CD8-positive, alpha-beta memory T cell (primary cell): ENCODE measurements around the gene FAM118B. TPM values are rescaled to one million over a fixed set of nuclear protein-coding genes. Genes with fewer than 3 reads are reported as not detected.

ENCODE experiments used
- CTCF ChIA-PET: fragments of 350-600 bp; sonication (Branson Sonifier 250); formaldehyde crosslinking; loops from one replicate; lab custom pipeline; 2021; ENCODE audit warnings: antibody characterized with exemption; lab: Charles Lee
- POLR2A ChIA-PET: fragments of 350-600 bp; sonication (Branson Sonifier 250); formaldehyde crosslinking; loops from one replicate; lab custom pipeline; 2021; ENCODE audit warnings: antibody characterized with exemption; lab: Charles Lee
- DNase-seq, 5 donors: peaks; one replicate each; pipeline versions ENCODE4 v3.0.0 to v3.0.0-alpha.2; 2020 to 2022; ENCODE audit warnings: mixed read lengths in 1 of 5
- H3K27ac ChIP-seq: one replicate; pipeline ENCODE4 v1.7.0; 2013; ENCODE audit warnings: low read depth, mild to moderate bottlenecking, low read length, moderate library complexity
- H3K27me3 ChIP-seq: 2 replicates; pipeline ENCODE4 v1.7.0; 2013; ENCODE audit warnings: low read length, mild to moderate bottlenecking; ENCODE audit not compliant: insufficient read depth, poor library complexity, severe bottlenecking
- H3K36me3 ChIP-seq: 2 replicates; pipeline ENCODE4 v1.7.0; 2013; ENCODE audit warnings: mild to moderate bottlenecking, low read length, moderate library complexity; ENCODE audit not compliant: insufficient read depth
- H3K4me1 ChIP-seq: 2 replicates; pipeline ENCODE4 v1.7.0; 2013; ENCODE audit warnings: mild to moderate bottlenecking, low read length, moderate library complexity; ENCODE audit not compliant: insufficient read depth
- H3K4me3 ChIP-seq: 2 replicates; pipeline ENCODE4 v1.7.0; 2013; ENCODE audit warnings: mild to moderate bottlenecking, low read length
- H3K9me3 ChIP-seq: 2 replicates; pipeline ENCODE4 v1.7.0; 2013; ENCODE audit warnings: mild to moderate bottlenecking, low read length
- H3K27ac Mint-ChIP-seq, 8 donors: one replicate each; pipeline ENCODE4 v1.8.0; 2020 to 2021; ENCODE audit warnings: mixed read lengths in 8 of 8, mild to moderate bottlenecking in 6 of 8, inconsistent platforms in 3 of 8, moderate library complexity in 3 of 8
- H3K27me3 Mint-ChIP-seq, 2 donors: one replicate each; pipeline ENCODE4 v1.8.0; 2020 to 2021; ENCODE audit warnings: mixed read lengths in 2 of 2, mild to moderate bottlenecking in 1 of 2, moderate library complexity in 1 of 2
- H3K36me3 Mint-ChIP-seq, 3 donors: one replicate each; pipeline ENCODE4 v1.8.0; 2020 to 2021; ENCODE audit warnings: mixed read lengths in 3 of 3, inconsistent platforms in 1 of 3, mild to moderate bottlenecking in 1 of 3
- H3K4me1 Mint-ChIP-seq, 3 donors: one replicate each; pipeline ENCODE4 v1.8.0; 2020 to 2021; ENCODE audit warnings: mixed read lengths in 3 of 3, inconsistent platforms in 1 of 3, mild to moderate bottlenecking in 1 of 3
- H3K4me3 Mint-ChIP-seq, 7 donors: one replicate each; pipeline ENCODE4 v1.8.0; 2020 to 2021; ENCODE audit warnings: mixed read lengths in 7 of 7, mild to moderate bottlenecking in 6 of 7, moderate library complexity in 4 of 7, inconsistent platforms in 2 of 7
- H3K9me3 Mint-ChIP-seq, 5 donors: one replicate each; pipeline ENCODE4 v1.8.0; 2020 to 2022; ENCODE audit warnings: mixed read lengths in 5 of 5, mild to moderate bottlenecking in 3 of 5, moderate library complexity in 2 of 5, inconsistent platforms in 1 of 5
- polyA plus RNA-seq: library from polyadenylated mRNA; unstranded; fragments of 300-500 nt; fragmentation: Illumina TruSeq; gene quantifications from one replicate; pipeline ENCODE4 v1.2.3, GENCODE V29; 2021
- total RNA-seq, 2 experiments: library from RNA; stranded (reverse); gene quantifications; one replicate each; pipeline ENCODE4 v1.2.3, GENCODE V29; 2021

The FAM118B gene
- total and polyA plus RNA-seq, 3 experiments from 2014 or later = 14.2 to 19.0 (median 17.9) TPM

DNA sequence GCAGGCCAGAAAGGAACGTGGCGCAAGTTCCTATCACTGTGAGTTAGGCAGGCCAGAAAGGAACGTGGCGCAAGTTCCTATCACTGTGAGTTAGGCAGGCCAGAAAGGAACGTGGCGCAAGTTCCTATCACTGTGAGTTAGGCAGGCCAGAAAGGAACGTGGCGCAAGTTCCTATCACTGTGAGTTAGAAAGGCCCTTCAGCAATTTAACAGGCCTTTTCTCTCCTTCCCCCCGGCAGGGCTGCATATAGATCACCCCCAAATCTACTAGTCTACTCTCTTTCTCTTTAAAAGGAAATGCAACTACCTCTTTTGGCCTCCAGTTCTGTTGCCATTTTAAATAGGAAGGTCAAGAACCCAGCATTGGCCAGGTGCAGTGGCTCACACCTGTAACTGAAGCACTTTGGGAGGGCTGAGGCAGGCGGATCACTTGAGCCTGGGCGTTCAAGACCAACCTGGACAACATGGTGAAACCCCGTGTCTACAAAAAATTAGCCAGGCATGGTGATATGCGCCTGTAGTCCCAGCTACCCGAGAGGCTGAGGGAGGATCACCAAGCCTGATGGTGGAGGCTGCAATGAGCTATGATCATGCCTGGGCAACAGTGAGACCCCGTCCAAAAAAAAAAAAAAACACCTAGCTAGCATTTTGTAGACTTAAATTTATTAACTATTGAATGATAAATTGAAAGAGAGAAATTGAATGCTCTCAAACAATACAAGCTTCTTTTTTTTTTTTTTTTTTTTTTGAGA lies 14.9 kb downstream of the FAM118B start:
- Mint-ChIP-seq H3K9me3 (no peaks in the 10 kb centered on the region), H3K36me3 (peaks cover 0 to 14% (median 6%) of the 10 kb centered on the region in 3 donors), H3K4me1 (peaks cover under 1 to 17% (median 7%) of the 10 kb centered on the region in 3 donors), H3K27me3 (no peaks in the 10 kb centered on the region), H3K27ac (peak overlapping the region in 2 of 8 donors; percentile 29 to 64), H3K4me3 (no peak overlapping the region)
- CTCF ChIA-PET = no interaction called here
- no peak for DNase-seq
- H3K4me3 ChIP-seq = no peak overlapping the region
- POLR2A ChIA-PET = interaction anchor here (0.5 to 0.7 kb wide), 2 partner anchors 12 to 142 kb away, joined by 3 to 5 read pairs; no protein-coding TSS in a partner anchor
- no peaks in the 10 kb centered on the region for H3K36me3 ChIP-seq
- H3K27ac ChIP-seq = no peak overlapping the region
- no peaks in the 10 kb centered on the region for H3K4me1 ChIP-seq
- no peaks in the 10 kb centered on the region for H3K9me3 ChIP-seq
- H3K27me3 ChIP-seq = no peaks in the 10 kb centered on the region

DNA sequence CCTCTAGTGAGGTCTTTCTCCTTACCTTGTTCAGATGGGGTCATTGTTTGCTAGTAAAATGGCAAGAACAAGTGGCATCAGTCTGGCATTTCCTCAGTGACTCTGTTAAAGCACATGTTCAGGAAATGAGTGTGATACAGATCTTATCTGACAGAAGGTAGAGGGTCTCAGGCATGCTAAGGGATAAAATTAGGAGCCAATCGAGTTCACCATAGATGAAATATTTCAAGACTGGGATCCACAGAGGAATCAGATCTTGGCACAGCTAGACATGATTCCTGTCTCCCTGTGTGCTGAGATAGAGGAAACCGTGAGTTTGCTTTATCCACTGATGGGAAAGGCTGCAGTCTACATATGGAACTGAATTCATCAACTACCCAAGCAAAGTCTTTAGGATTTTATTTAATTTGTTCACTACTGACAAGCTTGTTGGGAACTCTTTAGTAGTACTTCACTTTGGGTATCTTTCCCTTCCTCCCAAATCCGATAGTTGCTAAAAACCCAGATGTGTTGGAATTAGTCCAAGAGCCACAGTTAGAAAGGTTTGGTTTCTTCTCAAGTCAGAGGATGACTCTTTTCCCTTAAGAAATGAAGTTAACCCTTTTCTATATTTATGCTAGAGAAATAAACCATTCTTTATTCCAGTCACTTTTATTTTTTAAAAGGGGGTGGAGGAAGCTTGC lies 18.4 kb downstream of the FAM118B start:
- no peaks in the 10 kb centered on the region for H3K9me3 Mint-ChIP-seq
- ChIA-PET POLR2A (no interaction called here), CTCF (interaction anchor here (0.6 kb wide), 1 partner anchor 293 kb away, joined by 5 read pairs; no protein-coding TSS in a partner anchor)

DNA sequence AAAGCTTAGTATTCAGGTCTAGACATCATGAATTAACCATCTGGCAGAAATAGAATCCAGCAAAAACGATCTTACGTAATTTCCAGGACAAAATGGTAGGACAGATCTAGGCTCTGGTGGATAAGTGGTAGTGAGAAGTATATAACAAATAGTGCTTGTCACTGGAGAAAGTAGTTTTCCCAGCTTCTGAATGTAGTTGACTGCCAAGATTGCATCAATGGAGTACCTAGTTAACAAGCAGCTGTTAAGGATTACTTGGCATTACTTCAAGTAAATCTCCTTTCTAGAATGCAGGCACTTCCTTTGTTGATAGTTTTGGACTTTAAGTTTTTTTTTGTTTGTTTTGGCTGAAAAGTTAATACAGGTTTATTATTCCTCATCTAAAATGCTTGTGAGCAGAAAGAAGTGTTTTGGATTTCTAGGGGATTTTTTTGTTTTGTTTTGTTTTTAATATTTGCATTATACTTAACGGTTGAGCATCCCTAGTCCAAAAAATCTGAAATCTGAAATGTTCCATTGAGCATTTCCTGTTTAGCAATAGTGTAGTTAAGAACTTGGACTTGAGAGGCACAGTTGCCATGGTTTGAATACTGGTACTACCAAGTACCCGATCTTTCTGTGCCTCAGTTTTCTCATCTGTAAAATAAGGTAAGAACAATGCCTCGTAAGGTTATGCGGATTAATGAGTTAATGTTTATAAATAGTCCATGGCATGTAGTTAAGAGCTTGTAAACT lies 20.3 kb downstream of the FAM118B start:
- no peaks in the 10 kb centered on the region for H3K9me3 ChIP-seq
- ChIA-PET POLR2A (no interaction called here), CTCF (no interaction called here)
- H3K36me3 Mint-ChIP-seq = peaks cover 6 to 30% (median 12%) of the 10 kb centered on the region in 3 donors
- DNase-seq = no peak
- no peak overlapping the region for H3K4me3 Mint-ChIP-seq
- no peaks in the 10 kb centered on the region for H3K27me3 Mint-ChIP-seq
- no peak overlapping the region for H3K4me3 ChIP-seq
- peak overlapping the region in 1 of 8 donors; percentile 55 for H3K27ac Mint-ChIP-seq
- no peaks in the 10 kb centered on the region for H3K36me3 ChIP-seq
- H3K9me3 Mint-ChIP-seq = no peaks in the 10 kb centered on the region
- no peaks in the 10 kb centered on the region for H3K4me1 ChIP-seq
- no peaks in the 10 kb centered on the region for H3K27me3 ChIP-seq
- H3K4me1 Mint-ChIP-seq = peaks cover 2 to 5% (median 4%) of the 10 kb centered on the region in 3 donors
- H3K27ac ChIP-seq = no peak overlapping the region

More for the DNA sequence above, 18.4 kb downstream of the FAM118B start:
- Mint-ChIP-seq H3K27ac (no peak overlapping the region), H3K36me3 (peaks cover 0 to 17% (median 6%) of the 10 kb centered on the region in 3 donors), H3K27me3 (no peaks in the 10 kb centered on the region), H3K4me1 (peaks cover 2 to 5% (median 4%) of the 10 kb centered on the region in 3 donors), H3K4me3 (no peak overlapping the region)
- no peak for DNase-seq
- Histone ChIP-seq H3K27me3 (no peaks in the 10 kb centered on the region), H3K27ac (no peak overlapping the region), H3K4me3 (no peak overlapping the region), H3K4me1 (no peaks in the 10 kb centered on the region), H3K9me3 (no peaks in the 10 kb centered on the region), H3K36me3 (no peaks in the 10 kb centered on the region)

DNA sequence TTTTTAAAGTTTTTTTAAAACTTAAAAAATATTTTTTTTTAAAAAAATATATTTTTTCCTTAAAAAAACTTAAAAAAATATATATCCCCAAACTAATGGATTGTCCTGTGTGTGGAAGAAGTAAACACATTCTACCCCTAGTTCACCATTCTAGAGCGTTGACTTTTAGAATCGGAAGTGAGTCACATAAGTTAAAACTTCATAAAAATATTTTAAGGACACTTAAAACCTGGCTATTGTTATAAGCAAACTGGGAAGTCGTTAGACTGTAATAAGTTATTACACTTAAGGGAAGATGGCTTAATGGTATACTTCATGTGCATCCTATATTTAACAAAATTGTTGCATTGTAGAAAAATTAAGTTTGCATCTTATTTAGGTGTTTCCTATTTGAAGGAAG lies 21.1 kb downstream of the FAM118B start:
- Histone ChIP-seq H3K9me3 (no peaks in the 10 kb centered on the region), H3K27ac (no peak overlapping the region), H3K27me3 (no peaks in the 10 kb centered on the region), H3K4me1 (no peaks in the 10 kb centered on the region), H3K36me3 (no peaks in the 10 kb centered on the region), H3K4me3 (no peak overlapping the region)
- H3K4me3 Mint-ChIP-seq = no peak overlapping the region
- H3K27ac Mint-ChIP-seq = no peak overlapping the region
- H3K9me3 Mint-ChIP-seq = no peaks in the 10 kb centered on the region
- DNase-seq = no peak
- ChIA-PET CTCF (no interaction called here), POLR2A (no interaction called here)
- H3K27me3 Mint-ChIP-seq = no peaks in the 10 kb centered on the region
- H3K36me3 Mint-ChIP-seq = peaks cover 6 to 30% (median 12%) of the 10 kb centered on the region in 3 donors
- H3K4me1 Mint-ChIP-seq = peaks cover 2 to 5% (median 4%) of the 10 kb centered on the region in 3 donors

DNA sequence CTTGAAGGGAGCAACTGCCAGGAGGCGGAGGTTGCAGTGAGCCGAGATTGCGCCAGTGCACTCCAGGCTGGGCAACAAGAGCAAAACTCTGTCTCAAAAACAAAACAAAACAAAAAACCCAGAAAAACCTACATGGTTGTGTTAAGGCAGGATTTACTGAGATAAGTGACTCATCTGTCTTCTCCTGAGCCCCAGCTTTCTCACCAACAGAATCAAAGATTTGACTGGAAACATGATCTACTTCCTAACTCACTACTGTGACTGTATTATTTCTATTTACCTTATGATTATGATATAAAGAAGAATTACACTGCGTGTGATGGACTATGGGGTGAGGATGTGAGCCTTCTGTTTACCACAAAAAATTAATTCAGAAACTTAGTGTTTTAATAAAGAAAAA lies 21.8 kb downstream of the FAM118B start:
- Histone ChIP-seq H3K36me3 (no peaks in the 10 kb centered on the region), H3K9me3 (no peaks in the 10 kb centered on the region), H3K27ac (no peak overlapping the region), H3K4me3 (no peak overlapping the region), H3K4me1 (no peaks in the 10 kb centered on the region), H3K27me3 (no peaks in the 10 kb centered on the region)
- peaks cover 6 to 36% (median 12%) of the 10 kb centered on the region in 3 donors for H3K36me3 Mint-ChIP-seq
- DNase-seq = no peak
- H3K9me3 Mint-ChIP-seq = no peaks in the 10 kb centered on the region
- no peaks in the 10 kb centered on the region for H3K27me3 Mint-ChIP-seq
- peaks cover 2 to 5% (median 4%) of the 10 kb centered on the region in 3 donors for H3K4me1 Mint-ChIP-seq
- CTCF ChIA-PET = no interaction called here
- no peak overlapping the region for H3K27ac Mint-ChIP-seq
- H3K4me3 Mint-ChIP-seq = no peak overlapping the region
- POLR2A ChIA-PET = no interaction called here

DNA sequence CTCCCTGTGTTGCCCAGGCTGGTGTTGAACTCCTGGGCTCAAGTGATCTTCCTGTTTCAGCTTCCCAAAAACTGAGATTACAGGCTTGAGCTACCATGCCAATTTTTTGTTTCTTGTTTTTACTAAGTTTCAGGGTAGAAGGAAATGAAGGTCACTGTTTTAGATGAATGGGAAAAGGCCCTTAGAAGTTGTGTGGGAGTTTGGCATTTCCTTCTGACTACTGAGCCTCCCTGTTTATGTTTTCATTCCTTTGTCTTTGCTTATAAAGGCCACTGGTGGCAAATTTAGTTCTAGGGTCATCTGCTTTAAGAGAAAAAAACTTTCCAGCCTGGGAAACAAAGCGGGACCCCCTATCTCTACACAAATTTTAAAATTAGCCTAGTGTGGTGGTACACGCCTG lies 35.1 kb downstream of the FAM118B start:
- Mint-ChIP-seq H3K27ac (no peak overlapping the region), H3K27me3 (no peaks in the 10 kb centered on the region), H3K36me3 (peaks cover 0 to 50% (median 10%) of the 10 kb centered on the region in 3 donors), H3K4me3 (no peak overlapping the region), H3K4me1 (no peaks in the 10 kb centered on the region), H3K9me3 (no peaks in the 10 kb centered on the region)
- Histone ChIP-seq H3K27ac (no peak overlapping the region), H3K27me3 (no peaks in the 10 kb centered on the region), H3K36me3 (no peaks in the 10 kb centered on the region), H3K4me3 (no peak overlapping the region), H3K9me3 (no peaks in the 10 kb centered on the region), H3K4me1 (no peaks in the 10 kb centered on the region)
- no peak for DNase-seq
- ChIA-PET CTCF (no interaction called here), POLR2A (no interaction called here)

DNA sequence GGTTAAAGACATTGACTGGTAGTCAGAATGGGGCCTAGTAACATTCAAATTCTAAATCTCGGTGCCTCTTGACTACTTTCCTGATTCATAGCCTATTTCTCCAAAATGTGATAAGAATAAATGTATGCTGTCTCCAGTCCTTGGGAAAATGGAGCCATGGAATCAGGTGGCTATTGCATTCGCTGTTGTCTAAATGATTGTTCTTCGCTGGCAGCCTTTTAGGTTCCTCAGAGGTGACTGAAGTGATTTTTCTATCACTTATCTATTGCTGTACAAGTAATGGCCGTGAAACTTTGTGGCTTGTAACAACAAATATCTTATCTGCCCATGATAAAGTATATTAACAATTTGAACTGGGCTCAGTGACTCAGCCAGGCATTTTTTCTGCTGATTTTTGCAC lies 41.7 kb downstream of the FAM118B start:
- Mint-ChIP-seq H3K4me3 (no peak overlapping the region), H3K27me3 (no peaks in the 10 kb centered on the region), H3K36me3 (peaks cover 0 to 56% (median 8%) of the 10 kb centered on the region in 3 donors), H3K9me3 (no peaks in the 10 kb centered on the region), H3K27ac (peak overlapping the region in 1 of 8 donors; percentile 21), H3K4me1 (no peaks in the 10 kb centered on the region)
- ChIA-PET POLR2A (no interaction called here), CTCF (interaction anchor here (1.0 to 1.1 kb wide), 2 partner anchors 9 to 15 kb away, joined by 3 read pairs; partner anchors contain the start of gene SRPRA)
- no peaks in the 10 kb centered on the region for H3K36me3 ChIP-seq
- H3K27me3 ChIP-seq = no peaks in the 10 kb centered on the region
- no peak overlapping the region for H3K4me3 ChIP-seq
- H3K27ac ChIP-seq = no peak overlapping the region
- no peaks in the 10 kb centered on the region for H3K4me1 ChIP-seq
- H3K9me3 ChIP-seq = no peaks in the 10 kb centered on the region
- no peak for DNase-seq
